ENCODE measurements around the gene TMEM129. TPM values are rescaled to one million over a fixed set of nuclear protein-coding genes. Genes with fewer than 3 reads are reported as not detected.

The TMEM129 gene
- total RNA-seq, 3 donors from 2014 or later: 40.5 to 47.3 (median 41.6) TPM

DNA sequence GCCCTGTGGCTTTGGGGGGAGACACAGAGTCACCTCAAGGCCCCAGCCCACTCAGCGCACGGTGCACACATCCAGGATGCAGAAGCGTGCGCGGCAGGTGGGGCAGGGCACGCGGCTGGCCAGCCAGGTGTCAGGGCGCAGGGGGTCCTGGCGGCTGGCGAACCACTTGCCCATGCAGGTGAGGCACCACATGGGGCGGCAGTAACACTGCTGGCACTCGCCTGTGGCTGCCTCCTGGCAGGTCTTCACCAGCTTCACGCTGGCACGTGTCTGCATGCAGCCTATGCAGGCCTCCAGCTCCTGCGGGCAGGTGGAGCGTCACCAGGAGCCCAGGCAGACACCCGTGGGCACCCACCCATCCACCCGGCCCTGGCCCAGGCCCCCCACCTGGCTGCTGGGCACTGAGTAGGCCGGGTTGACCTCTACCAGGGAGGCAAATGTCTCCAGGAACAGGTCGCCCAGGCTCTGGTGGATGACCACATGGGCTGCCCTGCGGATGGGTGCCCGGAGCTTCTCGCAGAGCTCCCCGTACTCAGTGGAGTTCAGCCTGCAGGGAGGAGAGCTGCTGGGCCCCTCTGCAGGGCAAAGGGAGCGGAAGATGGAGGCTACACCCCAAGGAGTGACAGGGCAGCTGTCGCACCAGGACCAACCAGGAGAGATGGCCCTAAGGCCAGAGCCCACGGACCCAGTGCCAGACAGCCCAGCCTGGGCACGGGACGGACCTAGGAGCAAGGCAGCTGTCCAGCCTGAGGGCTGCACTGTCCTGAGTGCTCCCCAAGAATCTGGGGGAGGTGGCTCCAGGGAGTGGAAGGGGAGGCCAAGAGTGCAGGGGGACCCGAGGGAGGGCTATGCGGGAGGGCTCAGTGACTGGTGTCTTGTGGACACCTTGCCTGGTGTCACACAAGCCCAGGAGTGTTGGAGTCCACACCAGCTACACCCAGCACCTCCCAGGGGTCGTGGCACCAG is 3.7 kb downstream of the TMEM129 start:
- TF ChIP-seq POLR2A (IDR thresholded peaks at IDR 0.05) (no peak), POLR2AphosphoS5 (IDR thresholded peaks at IDR 0.05) (no peak)
- TF ChIP-seq, protein P1, sequence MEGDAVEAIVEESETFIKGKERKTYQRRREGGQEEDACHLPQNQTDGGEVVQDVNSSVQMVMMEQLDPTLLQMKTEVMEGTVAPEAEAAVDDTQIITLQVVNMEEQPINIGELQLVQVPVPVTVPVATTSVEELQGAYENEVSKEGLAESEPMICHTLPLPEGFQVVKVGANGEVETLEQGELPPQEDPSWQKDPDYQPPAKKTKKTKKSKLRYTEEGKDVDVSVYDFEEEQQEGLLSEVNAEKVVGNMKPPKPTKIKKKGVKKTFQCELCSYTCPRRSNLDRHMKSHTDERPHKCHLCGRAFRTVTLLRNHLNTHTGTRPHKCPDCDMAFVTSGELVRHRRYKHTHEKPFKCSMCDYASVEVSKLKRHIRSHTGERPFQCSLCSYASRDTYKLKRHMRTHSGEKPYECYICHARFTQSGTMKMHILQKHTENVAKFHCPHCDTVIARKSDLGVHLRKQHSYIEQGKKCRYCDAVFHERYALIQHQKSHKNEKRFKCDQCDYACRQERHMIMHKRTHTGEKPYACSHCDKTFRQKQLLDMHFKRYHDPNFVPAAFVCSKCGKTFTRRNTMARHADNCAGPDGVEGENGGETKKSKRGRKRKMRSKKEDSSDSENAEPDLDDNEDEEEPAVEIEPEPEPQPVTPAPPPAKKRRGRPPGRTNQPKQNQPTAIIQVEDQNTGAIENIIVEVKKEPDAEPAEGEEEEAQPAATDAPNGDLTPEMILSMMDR (IDR thresholded peaks at IDR 0.05): no peak
- Histone ChIP-seq H3K4me3 (no peak overlapping the region), H3K27ac (no peak overlapping the region), H3K4me1 (peaks cover 13 to 22% of the 10 kb centered on the region in 2 donors), H3K9me3 (no peaks in the 10 kb centered on the region), H3K36me3 (no peaks in the 10 kb centered on the region), H3K27me3 (no peaks in the 10 kb centered on the region)
- DNase-seq (ENCODE audit: low spot score in 2 of 2): no peak
- intact Hi-C loops (cut with DNase I; ENCODE audit: low total_unique reads): no loop called here

DNA sequence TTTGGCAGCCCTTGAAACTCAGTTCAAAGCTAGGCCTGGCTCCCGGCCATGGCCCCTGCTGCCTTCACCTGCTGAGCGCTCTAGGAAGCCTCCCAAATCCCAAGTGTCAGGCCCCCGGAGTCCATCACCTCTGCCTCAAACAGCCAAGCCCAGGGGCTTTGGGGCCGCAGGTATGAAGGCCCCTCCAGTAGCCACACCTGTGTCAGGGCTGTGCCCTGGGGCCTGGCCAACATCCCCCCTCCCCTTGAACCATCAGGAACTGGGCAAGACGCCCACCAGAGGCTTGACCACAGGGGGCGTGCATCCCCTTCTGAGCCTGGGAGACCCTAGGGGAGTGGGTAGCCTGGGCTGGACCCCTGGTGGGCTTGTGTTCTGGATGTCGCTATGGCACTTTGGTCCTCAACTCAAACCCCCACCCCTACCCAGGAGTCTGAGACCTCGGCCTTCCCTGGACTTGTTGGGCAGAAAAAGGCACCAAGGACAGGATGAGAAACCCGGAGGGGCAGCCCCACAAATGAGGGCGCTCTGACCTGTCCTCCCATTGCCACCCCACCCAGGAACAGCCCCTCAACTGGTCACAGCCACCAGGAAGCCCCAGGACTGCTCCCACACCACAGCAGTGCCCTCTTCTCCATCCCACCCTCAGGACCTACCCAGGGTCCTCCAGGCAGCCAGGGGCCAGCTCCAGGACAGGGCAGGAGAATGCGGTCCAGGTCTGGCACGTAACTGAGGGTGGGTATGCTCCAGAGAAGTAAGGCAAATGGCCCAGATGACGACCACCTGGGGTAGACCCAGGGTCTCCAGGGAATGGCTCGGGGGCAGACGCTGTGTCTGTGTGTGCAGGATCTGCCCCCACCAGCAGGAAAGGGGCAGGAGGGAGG is 4.8 kb downstream of the TMEM129 start:
- TF ChIP-seq, protein P1 (IDR thresholded peaks at IDR 0.05): no peak
- TF ChIP-seq POLR2A (IDR thresholded peaks at IDR 0.05) (no peak), POLR2AphosphoS5 (IDR thresholded peaks at IDR 0.05) (no peak)
- H3K27ac ChIP-seq: no peak overlapping the region
- intact Hi-C loops (cut with DNase I; ENCODE audit: low total_unique reads): no loop called here

DNA sequence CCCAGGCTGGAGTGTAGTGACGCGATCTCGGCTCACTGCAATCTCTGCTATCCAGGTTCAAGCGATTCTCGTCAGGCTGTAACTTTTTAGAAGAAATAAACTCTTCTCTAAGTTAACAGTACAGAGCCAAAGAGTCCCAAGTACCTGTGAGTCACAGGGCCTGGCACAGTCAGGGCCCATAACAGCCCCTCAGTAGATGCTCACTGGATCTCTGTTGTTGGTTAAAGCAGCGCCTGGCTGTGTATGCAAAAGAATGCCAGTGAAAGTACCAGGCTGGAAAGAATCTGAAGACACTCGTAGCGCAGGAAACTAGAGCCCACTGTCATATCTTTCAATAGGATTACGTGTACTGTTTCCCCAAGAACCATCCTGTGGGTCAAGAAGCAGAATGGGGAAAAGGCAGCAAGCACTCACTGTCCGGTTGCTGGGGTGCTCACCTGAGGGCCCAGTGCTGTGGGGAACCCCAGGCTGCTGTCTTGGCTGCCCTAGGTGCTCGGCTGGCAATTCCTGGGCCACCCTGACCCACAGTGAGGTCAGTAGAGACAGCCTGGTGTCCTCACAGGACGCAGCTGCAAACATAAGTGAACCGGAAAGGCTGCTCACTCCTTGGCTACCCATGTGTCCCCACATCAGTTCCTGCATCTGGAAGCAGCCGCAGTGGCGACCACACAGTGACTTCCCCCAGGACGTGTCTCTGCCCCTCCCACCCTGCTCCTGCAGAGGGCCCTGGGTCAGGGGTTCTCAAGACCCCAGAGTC is 5.9 kb downstream of the TMEM129 start:
- DNase-seq (ENCODE audit: low spot score in 2 of 2): no peak
- H3K9me3 ChIP-seq: no peaks in the 10 kb centered on the region
- H3K36me3 ChIP-seq: no peaks in the 10 kb centered on the region
- H3K4me1 ChIP-seq: peaks cover 8 to 16% of the 10 kb centered on the region in 2 donors
- no peak overlapping the region for H3K4me3 ChIP-seq
- H3K27ac ChIP-seq: no peak overlapping the region
- intact Hi-C loops (cut with DNase I; ENCODE audit: low total_unique reads): no loop called here
- TF ChIP-seq, protein P1 (IDR thresholded peaks at IDR 0.05): no peak
- no peak for TF ChIP-seq POLR2AphosphoS5 (IDR thresholded peaks at IDR 0.05)
- H3K27me3 ChIP-seq: no peaks in the 10 kb centered on the region

More for the DNA sequence above, 4.8 kb downstream of the TMEM129 start:
- Histone ChIP-seq H3K36me3 (no peaks in the 10 kb centered on the region), H3K4me1 (peaks cover 8 to 16% of the 10 kb centered on the region in 2 donors), H3K9me3 (no peaks in the 10 kb centered on the region), H3K4me3 (no peak overlapping the region), H3K27me3 (no peaks in the 10 kb centered on the region)
- no peak for DNase-seq (ENCODE audit: low spot score in 2 of 2)

DNA sequence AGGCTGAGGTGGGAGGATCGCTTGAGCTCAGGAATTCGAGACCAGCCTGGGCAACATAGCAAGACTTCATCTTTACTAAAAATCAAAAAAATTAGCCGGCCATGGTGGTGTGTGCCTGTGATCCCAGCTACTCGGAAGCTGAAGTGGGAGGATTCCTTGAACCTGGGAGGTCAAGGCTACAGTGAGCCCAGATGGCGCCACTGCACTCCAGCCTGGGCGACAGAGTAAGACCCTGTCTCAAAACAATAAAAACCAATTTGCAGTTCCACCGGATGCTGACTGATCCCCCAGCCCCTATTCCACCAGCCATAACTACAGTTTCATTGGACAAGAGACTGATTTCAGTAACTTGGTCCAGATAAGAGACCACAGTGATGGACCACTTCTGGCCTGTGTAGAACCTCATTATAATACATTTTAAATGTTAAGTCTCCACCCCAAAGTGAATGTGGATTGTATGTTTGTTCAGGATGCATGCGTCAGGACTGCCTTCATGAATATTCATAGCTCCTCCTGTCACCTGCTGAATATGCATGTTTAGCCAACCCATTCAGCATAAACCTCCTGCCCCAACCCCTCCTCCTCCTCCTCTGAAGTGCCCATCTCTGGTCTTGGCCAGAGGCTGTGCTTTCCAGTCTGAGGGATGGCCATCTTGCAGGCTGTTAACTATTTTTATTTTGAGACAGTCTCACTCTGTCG is 6.7 kb downstream of the TMEM129 start:
- Histone ChIP-seq H3K4me1 (peaks cover 5 to 8% of the 10 kb centered on the region in 2 donors), H3K36me3 (no peaks in the 10 kb centered on the region), H3K27ac (no peak overlapping the region), H3K4me3 (no peak overlapping the region), H3K9me3 (no peaks in the 10 kb centered on the region), H3K27me3 (no peaks in the 10 kb centered on the region)
- no peak for DNase-seq (ENCODE audit: low spot score in 2 of 2)
- TF ChIP-seq, protein P1 (IDR thresholded peaks at IDR 0.05): no peak
- TF ChIP-seq POLR2AphosphoS5 (IDR thresholded peaks at IDR 0.05) (no peak), POLR2A (IDR thresholded peaks at IDR 0.05) (no peak)
- intact Hi-C loops (cut with DNase I; ENCODE audit: low total_unique reads): no loop called here

Measured in breast epithelium (tissue), 4 donors.